GM12875 (cell line): ENCODE data around the gene PCDHA1.
"Not testable (repeated sequence)": the region's sequence is repeated elsewhere in the genome, so short reads cannot be mapped to it uniquely, and the experiment has no call there.

Experiments
- H3K4me3 ChIP-seq: one replicate; pipeline ENCODE4 v1.5.1; 2011; ENCODE audit warnings: low read depth, low read length, control low read depth
- TF ChIP-seq, protein P1 (sequence below): IDR thresholded peaks from 2 replicates; pipeline ENCODE4 v1.5.1; 2011; ENCODE audit warnings: low read depth, mild to moderate bottlenecking, control low read depth, inconsistent platforms, low read length, moderate library complexity, borderline replicate concordance; ENCODE audit not compliant: insufficient read depth

PCDHA1 gene

DNA sequence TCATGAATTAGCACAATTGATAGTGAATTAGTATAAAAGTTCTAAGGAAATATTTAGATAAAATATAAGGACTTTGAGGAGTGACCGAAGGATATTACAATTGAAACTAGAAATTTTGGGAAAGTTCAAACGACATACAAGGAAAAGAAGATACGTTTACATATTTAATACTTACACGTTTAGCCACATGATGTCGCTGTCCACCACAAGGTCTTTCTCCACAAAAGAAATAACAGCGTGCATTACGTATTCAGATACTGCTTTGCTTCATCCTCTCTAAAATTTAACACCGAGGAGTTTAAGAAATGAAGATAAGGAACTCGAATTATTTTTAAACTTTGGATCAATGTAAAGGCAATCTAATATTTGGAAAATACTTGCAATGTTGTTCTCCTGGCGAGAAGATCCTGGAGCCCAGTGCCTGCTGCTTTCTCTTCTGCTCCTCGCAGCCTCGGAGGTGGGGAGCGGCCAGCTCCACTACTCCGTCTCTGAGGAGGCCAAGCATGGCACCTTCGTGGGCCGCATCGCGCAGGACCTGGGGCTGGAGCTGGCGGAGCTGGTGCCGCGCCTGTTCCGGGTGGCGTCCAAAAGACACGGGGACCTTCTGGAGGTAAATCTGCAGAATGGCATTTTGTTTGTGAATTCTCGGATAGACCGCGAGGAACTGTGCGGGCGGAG lies 15.0 kb downstream of the PCDHA1 start, which contains the start of gene PCDHA3:
Gene PCDHA3 (plus strand): TSS at position 242 of the 678 bp plus-strand sequence.
- no peak within 1 kb of the TSS for H3K4me3 ChIP-seq
- TF ChIP-seq, protein P1, sequence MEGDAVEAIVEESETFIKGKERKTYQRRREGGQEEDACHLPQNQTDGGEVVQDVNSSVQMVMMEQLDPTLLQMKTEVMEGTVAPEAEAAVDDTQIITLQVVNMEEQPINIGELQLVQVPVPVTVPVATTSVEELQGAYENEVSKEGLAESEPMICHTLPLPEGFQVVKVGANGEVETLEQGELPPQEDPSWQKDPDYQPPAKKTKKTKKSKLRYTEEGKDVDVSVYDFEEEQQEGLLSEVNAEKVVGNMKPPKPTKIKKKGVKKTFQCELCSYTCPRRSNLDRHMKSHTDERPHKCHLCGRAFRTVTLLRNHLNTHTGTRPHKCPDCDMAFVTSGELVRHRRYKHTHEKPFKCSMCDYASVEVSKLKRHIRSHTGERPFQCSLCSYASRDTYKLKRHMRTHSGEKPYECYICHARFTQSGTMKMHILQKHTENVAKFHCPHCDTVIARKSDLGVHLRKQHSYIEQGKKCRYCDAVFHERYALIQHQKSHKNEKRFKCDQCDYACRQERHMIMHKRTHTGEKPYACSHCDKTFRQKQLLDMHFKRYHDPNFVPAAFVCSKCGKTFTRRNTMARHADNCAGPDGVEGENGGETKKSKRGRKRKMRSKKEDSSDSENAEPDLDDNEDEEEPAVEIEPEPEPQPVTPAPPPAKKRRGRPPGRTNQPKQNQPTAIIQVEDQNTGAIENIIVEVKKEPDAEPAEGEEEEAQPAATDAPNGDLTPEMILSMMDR = no peak

DNA sequence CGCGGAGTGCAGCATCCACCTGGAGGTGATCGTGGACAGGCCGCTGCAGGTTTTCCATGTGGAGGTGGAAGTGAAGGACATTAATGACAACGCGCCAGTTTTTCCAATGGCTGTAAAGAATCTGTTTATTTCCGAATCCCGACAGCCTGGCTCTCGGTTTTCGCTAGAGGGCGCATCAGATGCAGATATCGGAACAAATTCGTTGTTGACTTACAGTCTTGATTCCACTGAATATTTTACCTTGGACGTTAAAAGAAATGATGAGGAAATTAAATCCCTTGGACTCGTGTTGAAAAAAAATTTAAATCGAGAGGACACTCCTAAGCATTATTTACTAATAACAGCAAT lies 15.5 kb downstream of the PCDHA1 start:
- no peak overlapping the region for H3K4me3 ChIP-seq

DNA sequence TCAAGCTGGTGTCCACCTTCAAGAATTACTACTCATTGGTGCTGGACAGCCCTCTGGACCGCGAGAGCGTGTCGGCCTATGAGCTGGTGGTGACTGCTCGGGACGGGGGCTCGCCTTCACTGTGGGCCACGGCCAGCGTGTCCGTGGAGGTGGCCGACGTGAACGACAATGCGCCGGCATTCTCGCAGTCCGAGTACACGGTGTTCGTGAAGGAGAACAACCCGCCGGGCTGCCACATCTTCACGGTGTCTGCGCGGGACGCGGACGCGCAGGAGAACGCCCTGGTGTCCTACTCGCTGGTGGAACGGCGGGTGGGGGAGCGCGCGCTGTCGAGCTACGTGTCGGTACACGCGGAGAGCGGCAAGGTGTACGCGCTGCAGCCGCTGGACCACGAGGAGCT lies 16.4 kb downstream of the PCDHA1 start:
- not testable (repeated sequence) for H3K4me3 ChIP-seq

More for the DNA sequence above, 15.5 kb downstream of the PCDHA1 start:
- TF ChIP-seq, protein P1 = no peak

DNA sequence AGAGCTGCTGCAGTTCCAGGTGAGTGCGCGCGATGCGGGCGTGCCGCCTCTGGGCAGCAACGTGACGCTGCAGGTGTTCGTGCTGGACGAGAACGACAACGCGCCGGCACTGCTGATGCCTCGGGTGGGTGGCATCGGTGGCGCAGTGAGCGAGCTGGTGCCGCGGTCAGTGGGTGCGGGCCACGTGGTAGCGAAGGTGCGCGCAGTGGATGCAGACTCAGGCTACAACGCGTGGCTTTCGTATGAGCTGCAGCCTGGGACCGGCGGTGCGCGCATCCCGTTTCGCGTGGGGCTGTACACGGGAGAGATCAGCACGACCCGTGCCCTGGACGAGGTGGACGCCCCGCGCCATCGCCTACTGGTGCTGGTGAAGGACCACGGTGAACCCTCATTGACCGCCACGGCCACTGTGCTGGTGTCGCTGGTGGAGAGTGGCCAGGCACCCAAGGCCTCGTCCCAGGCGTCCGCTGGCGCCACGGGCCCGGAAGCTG lies 16.9 kb downstream of the PCDHA1 start:
- TF ChIP-seq, protein P1 = no peak

DNA sequence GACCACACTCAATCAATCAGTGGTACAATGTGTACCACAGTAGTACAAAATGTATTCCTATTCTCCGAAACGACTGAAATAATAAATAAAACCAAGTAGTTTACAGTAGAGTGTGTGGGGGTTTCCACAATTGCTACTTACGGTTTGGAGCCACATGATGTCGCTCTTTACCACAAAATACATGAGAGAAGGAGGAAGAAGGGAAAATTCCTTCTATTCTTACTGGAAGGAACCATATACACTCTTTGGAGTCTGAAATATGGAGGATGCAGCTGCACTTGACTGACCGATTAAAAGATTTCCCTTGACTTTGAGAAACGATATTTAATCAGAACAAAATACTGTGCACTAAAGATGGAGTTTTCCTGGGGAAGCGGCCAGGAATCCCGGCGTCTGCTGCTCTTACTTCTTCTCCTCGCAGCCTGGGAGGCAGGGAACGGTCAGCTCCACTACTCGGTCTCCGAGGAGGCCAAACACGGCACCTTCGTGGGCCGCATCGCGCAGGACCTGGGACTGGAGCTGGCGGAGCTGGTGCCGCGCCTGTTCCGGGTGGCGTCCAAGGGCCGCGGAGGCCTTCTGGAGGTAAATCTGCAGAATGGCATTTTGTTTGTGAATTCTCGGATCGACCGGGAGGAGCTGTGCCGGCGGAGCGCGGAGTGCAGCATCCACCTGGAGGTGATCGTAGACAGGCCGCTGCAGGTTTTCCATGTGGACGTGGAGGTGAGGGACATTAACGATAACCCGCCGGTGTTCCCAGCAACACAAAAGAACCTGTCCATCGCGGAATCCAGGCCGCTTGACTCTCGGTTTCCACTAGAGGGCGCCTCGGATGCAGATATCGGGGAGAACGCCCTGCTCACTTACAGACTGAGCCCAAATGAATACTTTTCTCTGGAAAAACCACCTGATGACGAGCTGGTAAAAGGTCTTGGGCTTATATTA lies 21.2 kb downstream of the PCDHA1 start, which contains the start of gene PCDHA4:
Gene PCDHA4 (plus strand): TSS at position 235 of the 942 bp plus-strand sequence.
- TF ChIP-seq, protein P1 = peak; percentile 24; the same call in 1 of the 2 replicates
- H3K4me3 ChIP-seq = no peak within 1 kb of the TSS

More for the DNA sequence above, 16.9 kb downstream of the PCDHA1 start:
- H3K4me3 ChIP-seq = no peak overlapping the region

DNA sequence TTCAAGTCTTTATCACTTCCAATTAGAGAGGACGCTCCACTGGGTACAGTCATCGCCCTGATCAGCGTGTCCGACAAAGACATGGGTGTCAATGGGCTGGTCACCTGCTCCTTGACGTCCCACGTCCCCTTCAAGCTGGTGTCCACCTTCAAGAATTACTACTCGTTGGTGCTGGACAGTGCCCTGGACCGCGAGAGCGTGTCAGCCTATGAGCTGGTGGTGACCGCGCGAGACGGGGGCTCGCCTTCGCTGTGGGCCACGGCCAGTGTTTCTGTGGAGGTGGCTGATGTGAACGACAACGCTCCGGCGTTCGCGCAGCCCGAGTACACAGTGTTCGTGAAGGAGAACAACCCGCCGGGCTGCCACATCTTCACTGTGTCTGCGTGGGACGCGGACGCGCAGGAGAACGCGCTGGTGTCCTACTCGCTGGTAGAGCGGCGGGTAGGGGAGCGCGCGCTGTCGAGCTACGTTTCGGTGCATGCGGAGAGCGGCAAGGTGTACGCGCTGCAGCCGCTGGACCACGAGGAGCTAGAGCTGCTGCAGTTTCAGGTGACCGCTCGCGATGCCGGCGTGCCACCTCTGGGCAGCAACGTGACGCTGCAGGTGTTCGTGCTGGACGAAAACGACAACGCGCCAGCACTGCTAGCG lies 22.4 kb downstream of the PCDHA1 start:
- H3K4me3 ChIP-seq = not testable (repeated sequence)

DNA sequence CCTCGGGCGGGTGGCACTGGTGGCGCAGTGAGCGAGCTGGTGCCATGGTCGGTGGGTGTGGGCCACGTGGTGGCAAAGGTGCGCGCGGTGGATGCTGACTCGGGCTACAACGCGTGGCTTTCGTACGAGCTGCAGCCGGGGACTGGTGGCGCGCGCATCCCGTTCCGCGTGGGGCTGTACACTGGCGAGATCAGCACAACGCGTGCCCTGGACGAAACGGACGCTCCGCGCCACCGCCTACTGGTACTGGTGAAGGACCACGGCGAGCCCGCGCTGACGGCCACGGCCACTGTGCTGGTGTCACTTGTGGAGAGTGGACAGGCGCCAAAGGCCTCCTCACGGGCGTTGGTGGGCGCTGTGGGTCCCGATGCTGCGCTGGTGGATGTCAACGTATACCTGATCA lies 22.9 kb downstream of the PCDHA1 start:
- no peak overlapping the region for H3K4me3 ChIP-seq
- TF ChIP-seq, protein P1 = no peak
